Stomach (tissue), 9 donors: ENCODE data around the gene YAF2. TPM values are rescaled to one million over a fixed set of nuclear protein-coding genes. Genes with fewer than 3 reads are reported as not detected.

Source experiments
- DNase-seq, 2 donors: peaks; one replicate each; pipeline versions ENCODE4 v3.0.0 to v3.0.0-alpha.2; 2013 to 2019
- H3K27ac ChIP-seq, 5 donors: fragments of 200-600 bp in 4 of 5; sonication (generic) in 4 of 5; one replicate each; pipeline ENCODE4 v1.5.1; 2013 to 2019; ENCODE audit warnings: mild to moderate bottlenecking in 1 of 5, moderate library complexity in 1 of 5
- H3K27me3 ChIP-seq, 3 donors: fragments of 200-600 bp; sonication (generic); one replicate each; pipeline ENCODE4 v1.5.1; 2017 to 2019; ENCODE audit warnings: mixed run types in 1 of 3
- H3K36me3 ChIP-seq, 4 donors: fragments of 200-600 bp; sonication (generic); 1 replicate in 3 of 4; 2 replicates in 1 of 4; pipeline ENCODE4 v1.5.1; 2016 to 2019
- H3K4me1 ChIP-seq, 4 donors: fragments of 200-600 bp; sonication (generic); one replicate each; pipeline ENCODE4 v1.5.1; 2016 to 2019
- H3K4me3 ChIP-seq, 4 donors: fragments of 200-600 bp; sonication (generic) in 3 of 4; one replicate each; pipeline ENCODE4 v1.5.1; 2016 to 2019; ENCODE audit warnings: mild to moderate bottlenecking in 1 of 4
- H3K9me3 ChIP-seq, 4 donors: fragments of 200-600 bp; sonication (generic); one replicate each; pipeline ENCODE4 v1.5.1; 2016 to 2019
- CTCF ChIP-seq, 7 experiments: fragments of 450-650 bp in 4 of 7; fragments of 200-600 bp in 3 of 7; sonication (generic) in 3 of 7; IDR thresholded peaks; one replicate each; pipeline ENCODE4 v1.5.1; 2016 to 2019; ENCODE audit warnings: antibody characterized with exemption in 7 of 7, control low read depth in 2 of 7, mild to moderate bottlenecking in 1 of 7
- EP300 ChIP-seq: sonication (generic); formaldehyde crosslinking; IDR thresholded peaks from one replicate; pipeline ENCODE4 v1.6.1; 2017; ENCODE audit warnings: antibody characterized with exemption
- POLR2A ChIP-seq, 4 donors: fragments of 450-650 bp; IDR thresholded peaks; one replicate each; pipeline ENCODE4 v1.6.1; 2016; ENCODE audit warnings: antibody characterized with exemption in 4 of 4, control low read depth in 2 of 4, mild to moderate bottlenecking in 1 of 4, moderate library complexity in 1 of 4
- POLR2AphosphoS5 ChIP-seq, 3 donors: sonication (generic); formaldehyde crosslinking; IDR thresholded peaks; one replicate each; pipeline ENCODE4 v1.6.1; 2016; ENCODE audit warnings: antibody characterized with exemption in 3 of 3
- WGBS, 5 donors: extraction: QIAGEN DNeasy Blood & Tissue Kit in 3 of 5; methylation state at CpG; one replicate each; pipeline versions ENCODE4 v1.1.5 to v1.1.7; 2013 to 2018; 5-methylcytosine and 5-hydroxymethylcytosine counted together
- intact Hi-C: fragments of 100-400 bp; cut with DNase I; formaldehyde crosslinking; loops from one replicate; pipeline ENCODE4 v1.15.1; 2023; ENCODE audit warnings: low total_unique reads
- polyA plus RNA-seq, 3 donors: library from polyadenylated mRNA; stranded (reverse); fragments of 200-250 nt; gene quantifications; one replicate each; pipeline ENCODE4 v1.2.3, GENCODE V29; 2013
- total RNA-seq, 5 donors: library from RNA; depleted of rRNA; stranded (reverse); fragments of >200 nt; gene quantifications; one replicate each; pipeline versions ENCODE4 v1.1.0 to v1.2.3, GENCODE V29; 2014 to 2016
- donor health status: healthy with polysubstance abuse.
- donor health status: Bipolar disorder and iron deficiency.
- donor health status: healthy.

YAF2 gene
- total and polyA plus RNA-seq, 8 donors, result 8.7 to 91.0 (median 36.6) TPM

- intact Hi-C loops, result no loop called here
Observed at GRCh38 chr12:42270596-42270995, 32.5 kb upstream of the YAF2 start.

GRCh38 chr12:42267413-42268190 is 29.6 kb upstream of the YAF2 start:
- DNase-seq, result no peak
- H3K27me3 ChIP-seq, result no peaks in the 10 kb centered on the region
- intact Hi-C loops, result no loop called here
- 83 to 92% (median 90%) methylated on average over 13 to 15 of the region's 15 CpGs for WGBS, 5 donors
- no peaks in the 10 kb centered on the region for H3K36me3 ChIP-seq
- H3K4me3 ChIP-seq, result no peak overlapping the region
- no peak overlapping the region for H3K27ac ChIP-seq
- no peaks in the 10 kb centered on the region for H3K9me3 ChIP-seq
- no peaks in the 10 kb centered on the region for H3K4me1 ChIP-seq
- TF ChIP-seq EP300 (no peak), POLR2AphosphoS5 (IDR thresholded peaks at IDR 0.05) (no peak), CTCF (IDR thresholded peaks at IDR 0.05) (no peak), POLR2A (IDR thresholded peaks at IDR 0.05) (no peak)

More at GRCh38 chr12:42270596-42270995, 32.5 kb upstream of the YAF2 start:
- 56 to 77% (median 69%) methylated on average over 4 of the region's 4 CpGs for WGBS, 5 donors
- Histone ChIP-seq H3K27ac (no peak overlapping the region), H3K9me3 (peaks cover 0 to 6% (median 0%) of the 10 kb centered on the region in 4 donors), H3K4me1 (no peaks in the 10 kb centered on the region), H3K36me3 (no peaks in the 10 kb centered on the region), H3K27me3 (no peaks in the 10 kb centered on the region), H3K4me3 (no peak overlapping the region)
- no peak for DNase-seq
- no peak for TF ChIP-seq CTCF (IDR thresholded peaks at IDR 0.05)
- no peak for TF ChIP-seq POLR2A (IDR thresholded peaks at IDR 0.05)
- no peak for TF ChIP-seq EP300
- no peak for TF ChIP-seq POLR2AphosphoS5 (IDR thresholded peaks at IDR 0.05)

- H3K4me3 ChIP-seq, result no peak overlapping the region
- DNase-seq, result no peak
- no peaks in the 10 kb centered on the region for H3K4me1 ChIP-seq
- 86 to 97% (median 95%) methylated on average over 13 to 17 of the region's 17 CpGs for WGBS, 5 donors
- no peaks in the 10 kb centered on the region for H3K9me3 ChIP-seq
- no peaks in the 10 kb centered on the region for H3K36me3 ChIP-seq
- intact Hi-C loops, result no loop called here
- no peak for TF ChIP-seq CTCF (IDR thresholded peaks at IDR 0.05)
- no peak for TF ChIP-seq POLR2A (IDR thresholded peaks at IDR 0.05)
- no peak for TF ChIP-seq POLR2AphosphoS5 (IDR thresholded peaks at IDR 0.05)
- no peaks in the 10 kb centered on the region for H3K27me3 ChIP-seq
- no peak overlapping the region for H3K27ac ChIP-seq
Observed at GRCh38 chr12:42266579-42267230, 28.7 kb upstream of the YAF2 start.

GRCh38 chr12:42262271-42262670 is 24.2 kb upstream of the YAF2 start:
- Histone ChIP-seq H3K36me3 (no peaks in the 10 kb centered on the region), H3K4me1 (no peaks in the 10 kb centered on the region), H3K4me3 (no peak overlapping the region), H3K27ac (no peak overlapping the region), H3K27me3 (no peaks in the 10 kb centered on the region), H3K9me3 (no peaks in the 10 kb centered on the region)
- intact Hi-C loops, result no loop called here
- WGBS, 5 donors, result 75 to 91% (median 86%) methylated on average over 2 of the region's 2 CpGs
- DNase-seq, result no peak
- no peak for TF ChIP-seq POLR2AphosphoS5 (IDR thresholded peaks at IDR 0.05)

GRCh38 chr12:42261708-42262107 is 23.7 kb upstream of the YAF2 start:
- H3K4me3 ChIP-seq, result no peak overlapping the region
- no peaks in the 10 kb centered on the region for H3K9me3 ChIP-seq
- intact Hi-C loops, result no loop called here
- no peak for TF ChIP-seq EP300
- no peak for TF ChIP-seq CTCF (IDR thresholded peaks at IDR 0.05)
- TF ChIP-seq POLR2A (IDR thresholded peaks at IDR 0.05), result no peak
- no peak for TF ChIP-seq POLR2AphosphoS5 (IDR thresholded peaks at IDR 0.05)
- H3K27me3 ChIP-seq, result no peaks in the 10 kb centered on the region
- H3K27ac ChIP-seq, result no peak overlapping the region
- H3K36me3 ChIP-seq, result no peaks in the 10 kb centered on the region
- DNase-seq, result no peak
- H3K4me1 ChIP-seq, result no peaks in the 10 kb centered on the region
- WGBS, 5 donors, result 52 to 67% (median 63%) methylated on average over 4 of the region's 4 CpGs
